Measurements from ENCODE around the gene HOPX. TPM values are rescaled to one million over a fixed set of nuclear protein-coding genes. Genes with fewer than 3 reads are reported as not detected.
"Not testable (repeated sequence)": the region's sequence is repeated elsewhere in the genome, so short reads cannot be mapped to it uniquely, and the experiment has no call there.

Gene HOPX
- total RNA-seq, 2 donors from 2014 or later = 62.9 to 63.5 TPM

DNA sequence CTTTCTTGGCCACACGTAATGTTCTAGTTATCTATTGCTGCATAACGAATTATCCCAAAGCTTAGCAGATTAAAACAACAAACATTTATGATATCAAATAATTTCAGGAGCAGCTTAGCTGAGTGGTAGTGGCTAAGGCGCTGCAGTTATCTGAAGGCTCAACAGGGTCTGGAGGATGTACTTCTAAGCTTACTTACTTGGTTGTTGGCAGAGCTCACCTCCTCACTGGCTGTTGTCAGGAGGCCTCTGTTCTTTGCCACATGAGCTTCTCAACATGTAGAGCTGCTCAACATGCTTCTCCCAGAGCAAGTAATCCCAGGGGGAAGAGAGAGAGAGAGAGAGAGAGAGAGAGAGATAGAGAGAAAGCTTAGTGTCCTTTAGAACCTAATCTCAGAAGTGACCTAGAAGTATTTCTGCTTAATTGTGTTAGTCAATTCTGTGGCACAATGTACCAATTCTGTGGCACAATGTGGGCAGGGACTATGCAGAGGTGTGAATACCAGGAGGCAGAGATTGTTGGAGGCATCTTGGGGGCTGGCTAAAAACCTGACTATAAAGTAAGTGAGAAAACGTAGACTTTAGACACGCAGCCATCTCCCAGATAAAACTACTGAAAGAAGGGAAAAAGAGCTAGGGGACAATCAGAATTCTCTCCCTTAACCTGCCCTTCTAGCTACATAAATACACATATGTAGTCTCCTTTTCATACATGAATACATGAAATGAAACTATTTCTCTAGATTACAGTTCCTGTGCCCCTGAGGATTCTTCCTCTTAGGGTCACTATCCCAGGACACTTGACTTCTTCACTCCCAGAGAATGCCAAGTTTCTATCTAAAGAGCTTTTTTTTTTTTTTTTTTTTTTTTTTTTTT is 40.2 kb downstream of the HOPX start:
- DNase-seq (ENCODE audit: low spot score) = no peak

DNA sequence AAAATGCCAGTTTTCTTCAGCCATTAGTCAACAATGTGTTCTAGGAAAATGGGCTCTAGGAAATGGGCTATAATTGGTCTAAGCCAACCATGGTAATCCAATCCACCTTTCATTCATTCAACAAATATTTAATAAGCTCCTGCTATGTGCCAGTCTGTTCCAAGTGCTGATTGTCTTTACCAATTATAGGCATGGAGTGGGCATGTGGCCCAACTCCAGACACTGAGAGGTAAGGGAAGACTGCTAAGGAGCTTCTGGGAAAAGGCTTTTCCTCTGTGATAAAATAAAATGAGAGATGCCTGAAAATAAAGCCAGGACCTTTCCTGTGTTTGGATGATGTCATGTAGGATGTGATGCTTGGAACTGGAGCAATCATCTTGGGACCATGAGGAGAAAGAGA is 43.3 kb downstream of the HOPX start:
- DNase-seq (ENCODE audit: low spot score) = no peak
- intact Hi-C loops (cut with DNase I) = no loop called here

More for the DNA sequence above, 40.2 kb downstream of the HOPX start:
- intact Hi-C loops (cut with DNase I) = no loop called here

DNA sequence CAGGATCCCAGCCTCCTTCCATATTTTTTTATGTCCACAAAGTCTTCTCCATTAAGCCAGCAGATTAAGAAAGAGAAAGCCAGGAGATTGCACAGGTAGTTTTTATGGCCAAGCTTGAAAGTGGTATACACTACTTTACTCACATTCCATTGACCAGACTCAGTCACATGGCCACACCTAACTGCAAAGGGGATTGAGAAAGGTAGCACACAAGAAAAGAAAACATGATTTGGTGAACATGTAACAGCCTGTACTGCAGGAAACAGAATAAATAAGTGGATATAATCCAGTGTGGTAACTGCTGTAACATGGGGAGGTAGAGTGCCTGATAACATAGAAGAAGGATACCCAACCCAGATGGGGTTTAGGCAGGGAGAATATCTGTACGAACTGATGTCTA is 43.9 kb downstream of the HOPX start:
- intact Hi-C loops (cut with DNase I) = no loop called here
- no peak for DNase-seq (ENCODE audit: low spot score)

DNA sequence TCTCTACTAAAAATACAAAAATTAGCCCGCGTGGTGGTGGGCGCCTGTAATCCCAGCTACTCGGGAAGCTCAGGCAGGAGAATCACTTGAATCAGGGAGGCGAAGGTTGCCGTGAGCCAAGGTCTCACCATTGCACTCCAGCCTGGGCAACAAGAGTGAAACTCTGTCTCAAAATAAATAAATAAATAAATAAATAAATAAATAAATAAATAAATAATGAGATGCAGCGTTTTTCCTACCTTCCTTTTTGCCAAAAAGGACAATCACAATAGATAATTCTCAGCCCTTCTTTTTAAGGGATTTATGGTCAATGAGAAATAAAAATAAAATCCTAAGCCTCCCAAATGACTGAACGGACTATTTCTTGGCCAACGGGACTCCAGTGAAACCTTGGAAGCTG is 46.1 kb downstream of the HOPX start:
- intact Hi-C loops (cut with DNase I) = loop anchor here in 1 of 2 donors (5.0 kb wide), 1 partner anchor 398 kb away; no protein-coding TSS in a partner anchor
- not testable (repeated sequence) for DNase-seq (ENCODE audit: low spot score)

DNA sequence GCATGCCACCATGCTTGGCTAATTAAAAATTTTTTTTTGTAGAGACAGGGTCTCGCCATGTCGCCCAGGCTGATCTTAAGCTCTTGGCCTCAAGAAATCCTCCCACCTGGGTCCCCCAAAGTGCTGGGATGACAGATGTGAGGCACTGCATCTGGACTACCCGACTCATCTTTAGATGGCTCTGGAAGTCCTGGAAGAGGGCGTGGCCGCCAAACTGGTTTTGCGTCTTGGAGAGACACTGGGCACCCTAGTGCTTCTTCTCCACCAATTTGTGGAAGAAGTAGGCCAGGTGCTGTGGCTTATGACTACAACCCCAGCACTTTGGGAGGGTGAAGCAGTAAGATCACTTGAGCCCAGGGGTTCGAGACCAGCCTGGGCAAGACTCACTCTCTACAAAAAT is 47.6 kb downstream of the HOPX start:
- intact Hi-C loops (cut with DNase I) = loop anchor here in 1 of 2 donors (5.0 kb wide), 1 partner anchor 396 kb away; no protein-coding TSS in a partner anchor
- no peak for DNase-seq (ENCODE audit: low spot score)

DNA sequence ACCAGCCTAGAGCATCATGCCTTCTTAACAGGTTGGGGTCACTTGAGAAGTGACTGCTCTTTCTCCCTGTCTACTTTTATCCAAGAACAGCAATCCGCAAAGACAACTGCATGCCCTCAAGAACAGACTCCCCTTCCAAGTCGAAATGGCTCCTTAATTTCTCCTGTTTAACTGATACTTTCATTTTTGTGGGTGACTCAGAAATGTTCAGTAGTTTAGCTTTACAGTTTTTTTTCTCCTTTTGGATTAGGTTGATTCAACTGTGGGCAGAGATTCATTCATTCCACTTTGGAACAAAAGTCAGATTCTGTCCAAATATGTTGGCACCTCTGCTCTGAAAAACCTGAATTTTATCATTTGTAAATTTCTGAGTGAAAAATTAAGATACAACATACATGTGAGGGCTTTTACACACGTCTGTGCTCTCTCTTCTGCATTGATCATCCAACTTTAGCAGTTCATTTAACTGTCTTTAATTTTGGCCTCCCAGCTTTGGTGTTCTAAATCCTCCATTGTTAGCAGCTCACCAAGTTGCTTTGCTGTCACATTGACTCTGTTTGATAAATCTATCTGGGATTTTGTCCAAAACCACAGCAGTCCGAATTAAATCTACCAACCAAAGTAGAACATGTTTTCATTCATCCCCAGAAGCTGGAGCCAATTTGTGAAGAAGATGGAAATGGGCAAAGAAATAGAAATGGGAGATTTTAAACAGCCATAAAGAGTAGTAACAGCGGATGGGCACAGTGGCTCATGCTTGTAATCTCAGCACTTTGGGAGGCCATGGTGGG is 50.0 kb downstream of the HOPX start:
- intact Hi-C loops (cut with DNase I) = loop anchor here in 1 of 2 donors (5.0 kb wide), 1 partner anchor 394 kb away; no protein-coding TSS in a partner anchor
- DNase-seq (ENCODE audit: low spot score) = no peak

DNA sequence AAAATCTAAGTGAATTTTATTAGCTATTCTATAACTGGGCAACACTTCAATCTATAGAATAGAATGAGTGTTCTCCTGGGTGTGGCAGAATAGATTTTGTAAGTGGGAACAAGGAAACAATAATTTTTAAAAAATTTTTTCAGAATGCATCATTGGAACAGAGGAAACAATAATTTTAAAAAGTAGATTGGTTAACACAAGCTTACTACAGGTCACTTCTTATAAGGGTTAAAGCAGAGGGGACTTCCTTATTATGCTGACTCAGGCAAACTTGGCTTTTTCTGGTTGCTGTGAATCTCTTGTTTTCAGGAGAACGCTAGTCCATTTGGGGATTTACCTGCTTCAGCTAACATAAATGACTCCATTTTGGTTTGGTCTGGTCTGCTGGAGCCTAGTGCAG is 52.5 kb downstream of the HOPX start:
- no peak for DNase-seq (ENCODE audit: low spot score)
- intact Hi-C loops (cut with DNase I) = no loop called here

DNA sequence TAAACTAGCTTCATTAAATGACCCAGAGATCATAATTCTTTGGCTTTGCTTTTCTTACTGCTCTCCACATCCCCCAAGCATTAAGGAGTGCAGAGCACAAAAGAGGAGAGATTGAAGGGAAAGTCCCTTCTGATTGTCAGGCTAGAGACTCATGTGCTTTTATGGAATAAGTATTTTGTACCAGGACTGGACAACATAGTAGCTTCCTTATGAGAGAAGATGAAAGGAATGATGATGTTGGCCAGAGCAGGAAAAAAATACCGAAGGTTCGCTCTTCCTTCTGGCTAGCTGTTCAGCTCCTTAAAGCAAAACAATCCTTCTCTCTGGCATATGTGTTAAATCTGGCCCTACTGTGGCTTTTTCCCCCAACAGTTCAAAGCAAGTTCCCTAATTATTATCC is 53.1 kb downstream of the HOPX start:
- no peak for DNase-seq (ENCODE audit: low spot score)
- intact Hi-C loops (cut with DNase I) = no loop called here

DNA sequence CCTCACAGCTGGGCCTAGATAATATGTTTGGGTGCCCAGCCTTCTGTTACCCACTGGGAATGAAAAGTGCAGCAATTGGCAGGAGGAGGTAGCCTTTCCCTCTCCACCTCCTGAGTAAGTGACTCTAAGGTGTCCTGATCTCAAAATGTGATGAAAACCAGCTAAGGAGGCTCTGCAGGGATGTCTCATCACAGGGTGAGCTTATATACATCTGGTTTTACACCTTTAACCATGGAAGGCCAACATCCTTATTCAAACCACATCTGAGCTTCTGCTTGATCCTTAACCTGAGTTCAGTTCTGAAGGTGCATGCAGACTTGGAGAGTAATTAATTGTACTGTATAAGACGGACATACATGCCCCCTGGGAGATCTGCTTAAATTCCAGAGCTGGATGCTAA is 53.7 kb downstream of the HOPX start:
- intact Hi-C loops (cut with DNase I) = no loop called here
- no peak for DNase-seq (ENCODE audit: low spot score)

DNA sequence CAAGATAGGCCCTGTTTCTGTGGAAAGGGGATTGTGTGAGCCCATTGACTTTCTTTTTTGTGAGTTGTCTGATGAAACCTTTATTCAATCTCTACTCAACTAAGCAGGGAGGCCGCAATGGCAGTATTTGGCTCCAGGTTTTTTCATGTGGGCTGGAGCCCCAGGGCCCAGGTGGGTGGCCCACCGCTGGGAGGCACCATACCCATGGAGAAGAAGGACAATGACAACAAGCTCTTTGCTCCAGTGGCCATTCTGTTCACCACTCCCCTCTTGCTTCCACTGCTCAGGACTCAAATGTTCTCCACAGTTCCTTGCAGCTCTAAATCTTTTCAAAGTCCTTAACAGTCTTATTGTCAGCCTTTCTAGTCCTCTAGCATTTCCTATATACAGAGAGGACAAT is 54.1 kb downstream of the HOPX start:
- no peak for DNase-seq (ENCODE audit: low spot score)
- intact Hi-C loops (cut with DNase I) = no loop called here

DNA sequence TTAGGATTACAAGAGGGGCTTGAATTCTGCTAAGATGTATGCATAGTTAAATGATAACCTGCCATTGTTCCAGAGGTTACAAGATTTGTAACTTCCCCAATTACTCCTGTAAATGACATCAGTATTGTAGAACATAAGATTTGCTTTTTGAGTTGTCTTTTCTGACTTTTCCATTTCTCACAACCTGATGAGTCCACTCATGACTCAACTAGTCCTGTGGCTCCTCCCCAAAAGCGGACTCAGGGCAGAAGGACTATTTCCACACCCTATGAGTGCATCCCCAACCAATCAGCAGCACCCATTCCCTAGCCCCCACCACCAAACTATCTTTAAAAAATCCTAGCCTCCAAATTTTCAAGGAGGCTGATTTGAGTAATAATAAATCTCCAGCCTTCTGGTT is 54.7 kb downstream of the HOPX start:
- intact Hi-C loops (cut with DNase I) = no loop called here
- DNase-seq (ENCODE audit: low spot score) = no peak

DNA sequence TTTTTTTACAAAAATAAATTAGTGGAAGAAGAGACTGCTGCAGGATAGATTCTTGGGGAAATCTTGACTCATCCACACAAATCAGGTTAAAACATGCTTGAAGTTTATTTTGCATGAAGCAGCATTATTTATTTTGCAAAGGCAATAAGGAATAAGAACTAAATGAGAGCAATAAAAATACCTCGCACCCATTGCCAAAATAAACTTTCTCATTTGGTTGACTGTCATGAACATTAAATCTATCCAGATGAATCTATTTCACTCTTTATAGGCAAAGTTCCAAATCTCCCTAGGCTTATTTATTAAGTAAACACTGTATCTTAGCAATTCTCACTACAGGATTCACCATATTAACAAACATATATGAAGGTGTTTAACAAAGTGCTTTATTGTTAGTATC is 58.9 kb downstream of the HOPX start:
- no peak for DNase-seq (ENCODE audit: low spot score)
- intact Hi-C loops (cut with DNase I) = no loop called here

DNA sequence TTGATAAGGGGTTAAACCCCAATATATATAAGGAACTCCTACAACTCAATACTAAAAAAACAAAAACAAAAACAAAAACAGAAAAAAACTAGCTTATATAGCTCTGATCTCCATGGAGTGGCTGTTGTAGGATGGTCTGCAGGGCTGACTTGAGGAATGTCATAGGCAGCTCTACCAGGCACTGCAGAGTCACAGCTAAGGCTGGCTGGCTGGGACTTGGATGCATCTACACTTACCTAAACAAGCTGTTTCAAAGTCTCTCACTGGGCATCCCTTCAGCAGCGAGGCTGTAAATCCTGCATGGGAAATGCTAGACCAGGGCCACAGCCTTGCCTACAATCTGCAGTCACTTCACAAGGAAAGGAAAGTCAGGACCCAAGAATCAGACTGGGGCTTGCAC is 61.3 kb downstream of the HOPX start:
- intact Hi-C loops (cut with DNase I) = no loop called here
- DNase-seq (ENCODE audit: low spot score) = no peak

DNA sequence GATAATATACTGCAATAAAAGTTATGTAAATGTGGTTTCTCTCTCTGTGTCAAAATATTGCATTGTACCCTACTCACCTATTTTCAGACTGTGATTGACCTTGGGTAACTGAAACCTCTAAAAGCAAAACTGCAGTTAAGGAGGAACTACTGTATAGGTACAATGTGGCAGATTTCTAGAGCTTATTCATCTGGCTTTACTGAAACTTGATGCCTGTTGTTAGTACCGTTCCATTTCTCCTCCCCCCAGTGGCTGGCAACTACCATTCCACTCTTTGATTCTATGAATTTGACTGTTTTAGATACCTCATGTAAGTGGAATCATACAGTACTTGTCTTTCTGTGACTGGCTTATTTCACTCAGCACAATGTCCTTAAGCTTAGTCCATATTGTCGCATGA is 61.9 kb downstream of the HOPX start:
- DNase-seq (ENCODE audit: low spot score) = no peak
- intact Hi-C loops (cut with DNase I) = no loop called here

DNA sequence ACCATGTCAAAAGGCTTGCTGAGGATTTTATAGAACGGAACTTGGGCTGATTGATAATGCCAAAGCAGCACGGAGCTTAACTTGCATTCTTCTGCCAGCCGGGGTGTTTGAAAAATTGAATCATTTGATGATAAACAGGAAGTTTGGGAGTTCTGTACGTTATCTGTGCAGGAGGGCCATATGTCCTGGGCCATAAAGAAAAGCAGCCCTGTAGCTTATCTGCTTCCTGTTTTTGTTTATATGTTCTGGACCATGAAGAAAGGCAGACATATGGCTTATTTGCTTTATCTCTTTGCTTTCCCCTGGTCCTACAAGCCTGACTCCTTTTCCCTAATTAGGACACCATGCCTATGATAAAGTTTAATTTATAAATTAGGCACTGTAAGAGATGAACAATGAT is 62.4 kb downstream of the HOPX start:
- DNase-seq (ENCODE audit: low spot score) = no peak
- intact Hi-C loops (cut with DNase I) = no loop called here

DNA sequence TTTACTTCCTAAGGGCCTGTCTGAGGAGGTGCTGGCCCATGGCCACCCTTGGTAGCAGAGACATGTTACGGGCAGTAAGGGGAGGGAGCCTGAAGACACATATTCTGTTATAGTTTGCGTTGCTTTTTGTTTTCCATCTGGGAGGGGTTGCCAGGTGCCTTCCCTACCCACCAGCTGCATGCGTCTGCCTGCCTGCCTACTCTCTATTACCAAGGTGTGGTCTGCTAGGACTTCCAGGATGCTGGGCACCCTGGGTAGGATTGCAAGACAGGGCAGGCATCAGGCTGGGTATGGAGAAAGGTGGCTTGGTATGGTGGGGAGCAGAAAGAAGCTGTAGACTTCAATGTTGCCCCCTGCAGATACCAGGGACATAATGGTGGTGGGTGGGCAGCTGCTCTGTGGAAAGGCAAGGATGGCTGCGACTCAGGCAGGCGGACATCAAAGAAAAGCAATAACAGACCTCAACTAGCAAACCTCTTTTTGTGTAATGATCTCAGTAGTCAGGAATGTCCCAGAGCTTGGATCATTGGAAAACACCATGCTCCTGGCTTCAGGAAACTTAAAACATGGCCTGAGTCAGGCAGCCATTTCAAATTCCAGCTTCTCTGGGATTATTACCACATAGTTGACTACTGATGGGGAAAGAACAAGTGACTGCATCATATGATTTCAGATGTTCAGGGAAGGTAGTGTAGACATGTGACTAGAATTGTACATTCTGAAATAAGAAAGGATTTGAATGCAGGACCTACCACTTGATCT is 67.8 kb downstream of the HOPX start:
- no peak for DNase-seq (ENCODE audit: low spot score)
- intact Hi-C loops (cut with DNase I) = no loop called here

DNA sequence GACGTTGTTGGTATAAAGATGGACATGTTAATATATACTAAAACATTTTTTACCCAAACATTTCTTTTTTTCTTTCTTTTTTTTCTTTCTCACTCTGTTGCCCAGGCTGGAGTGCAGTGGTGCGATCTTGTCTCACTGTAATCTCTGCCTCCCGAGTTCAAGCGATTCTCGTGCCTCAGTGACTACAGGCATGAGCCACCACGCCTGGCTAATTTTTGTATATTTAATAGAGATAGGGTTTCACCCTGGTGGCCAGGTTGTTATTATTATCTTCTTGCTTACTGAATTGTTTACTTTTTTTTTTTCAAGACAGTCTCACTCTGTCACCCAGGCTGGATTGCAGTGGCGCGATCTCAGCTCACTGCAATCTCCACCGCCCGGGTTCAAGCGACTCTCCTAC is 68.8 kb downstream of the HOPX start:
- intact Hi-C loops (cut with DNase I) = no loop called here
- DNase-seq (ENCODE audit: low spot score) = no peak

DNA sequence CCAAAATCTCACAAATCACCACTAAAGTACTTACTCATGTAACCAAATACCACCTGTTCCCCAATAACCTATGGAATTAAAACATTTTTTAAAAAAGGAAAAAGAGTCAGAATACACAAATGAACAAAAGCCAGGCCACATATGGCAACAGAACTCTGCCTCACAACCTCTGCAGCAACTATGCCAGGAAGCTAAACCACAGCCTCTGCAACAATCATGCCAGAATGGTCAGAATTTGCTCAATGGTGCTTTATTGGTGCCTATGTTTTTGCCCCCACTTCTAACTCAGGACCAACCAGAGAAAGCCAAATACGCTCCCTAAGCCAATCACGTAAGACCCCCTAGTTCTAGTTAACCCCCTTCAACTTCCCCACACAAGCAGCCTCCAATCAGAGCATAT is 69.6 kb downstream of the HOPX start:
- no peak for DNase-seq (ENCODE audit: low spot score)
- intact Hi-C loops (cut with DNase I) = no loop called here

DNA sequence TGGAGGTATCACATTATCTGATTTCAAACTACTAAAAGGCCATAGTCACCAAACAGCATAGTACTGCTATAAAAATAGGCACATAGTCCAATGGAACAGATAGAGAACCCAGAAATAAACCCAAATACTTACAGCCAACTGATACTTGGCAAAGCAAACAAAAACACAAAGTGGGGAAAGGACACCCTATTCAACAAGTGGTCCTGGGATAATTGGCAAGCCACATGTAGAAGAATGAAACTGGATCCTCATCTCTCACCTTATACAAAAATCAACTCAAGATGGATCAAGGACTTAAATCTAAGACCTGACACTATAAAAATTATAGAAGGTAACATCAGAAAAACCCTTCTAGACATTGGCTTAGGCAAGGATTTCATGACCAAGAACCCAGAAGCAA is 70.9 kb downstream of the HOPX start:
- DNase-seq (ENCODE audit: low spot score); intact Hi-C loops (cut with DNase I): not testable (repeated sequence)

DNA sequence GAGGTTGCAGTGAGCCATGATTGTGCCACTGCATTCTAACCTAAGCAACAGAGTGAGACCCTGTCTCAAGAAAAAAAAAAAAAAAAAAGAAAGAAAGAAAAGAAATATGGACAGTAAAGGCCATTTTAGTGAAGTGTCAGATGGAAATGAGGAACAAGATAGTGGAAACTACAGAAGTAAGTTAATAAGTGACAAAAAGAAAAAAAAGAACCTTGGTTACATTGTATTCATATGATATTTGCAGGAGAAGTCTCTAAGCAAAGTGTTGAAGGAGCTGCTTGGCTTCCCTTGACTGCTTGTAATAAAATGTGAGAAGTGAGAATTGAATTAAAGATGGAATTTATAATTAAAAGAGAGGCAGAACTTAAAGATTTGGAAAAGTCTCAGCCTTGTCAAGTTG is 73.2 kb downstream of the HOPX start:
- intact Hi-C loops (cut with DNase I) = no loop called here

More for the DNA sequence above, 73.2 kb downstream of the HOPX start:
- no peak for DNase-seq (ENCODE audit: low spot score)
